ENCODE measurements around the gene CAPS.

The CAPS gene

DNA sequence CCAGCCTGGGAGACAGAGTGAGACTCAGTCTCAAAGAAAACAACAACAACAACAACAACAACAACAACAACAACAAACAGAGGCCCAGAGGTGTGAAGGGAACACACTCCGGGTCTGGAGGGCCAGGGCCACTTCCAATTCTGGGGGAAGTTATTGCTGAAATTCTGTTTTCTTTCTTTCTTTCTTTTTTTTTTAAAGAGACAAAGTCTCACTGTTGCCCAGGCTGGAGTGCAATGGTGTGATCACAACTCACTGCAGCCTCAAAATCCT, 3.5 kb upstream of the CAPS start:
- no peak for DNase-seq (ENCODE audit: low read depth)

DNA sequence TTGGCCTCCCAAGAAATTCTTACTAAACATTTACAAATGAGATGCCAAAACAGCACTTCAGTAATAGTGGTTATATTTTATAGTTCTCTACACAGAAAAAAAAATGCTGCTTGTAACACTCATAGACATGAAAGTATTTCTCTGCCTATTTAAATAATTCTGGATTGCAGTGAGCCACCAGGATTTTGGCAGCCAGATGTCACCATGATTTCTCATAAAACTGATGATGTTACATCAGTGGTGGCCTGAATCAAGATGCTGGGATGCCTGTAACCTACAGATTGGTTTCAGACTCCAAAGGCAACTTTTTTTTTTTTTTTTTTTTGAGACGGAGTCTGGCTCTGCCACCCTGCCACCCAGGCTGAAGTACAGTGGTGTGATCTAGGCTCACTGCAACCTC, 2.7 kb upstream of the CAPS start:
- no peak for DNase-seq (ENCODE audit: low read depth)

DNA sequence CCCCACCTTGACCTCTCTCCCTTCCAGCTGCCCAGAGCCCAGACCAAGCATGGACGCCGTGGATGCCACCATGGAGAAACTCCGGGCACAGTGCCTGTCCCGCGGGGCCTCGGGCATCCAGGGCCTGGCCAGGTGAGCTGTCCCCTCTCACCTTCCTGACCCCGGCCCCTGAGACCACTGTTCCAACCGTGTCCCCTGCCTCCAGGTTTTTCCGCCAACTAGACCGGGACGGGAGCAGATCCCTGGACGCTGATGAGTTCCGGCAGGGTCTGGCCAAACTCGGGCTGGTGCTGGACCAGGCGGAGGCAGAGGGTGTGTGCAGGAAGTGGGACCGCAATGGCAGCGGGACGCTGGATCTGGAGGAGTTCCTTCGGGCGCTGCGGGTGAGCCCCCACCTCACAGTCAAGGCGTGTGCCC, 312 bp downstream of the CAPS start:
- DNase-seq (ENCODE audit: low read depth), result no peak

DNA sequence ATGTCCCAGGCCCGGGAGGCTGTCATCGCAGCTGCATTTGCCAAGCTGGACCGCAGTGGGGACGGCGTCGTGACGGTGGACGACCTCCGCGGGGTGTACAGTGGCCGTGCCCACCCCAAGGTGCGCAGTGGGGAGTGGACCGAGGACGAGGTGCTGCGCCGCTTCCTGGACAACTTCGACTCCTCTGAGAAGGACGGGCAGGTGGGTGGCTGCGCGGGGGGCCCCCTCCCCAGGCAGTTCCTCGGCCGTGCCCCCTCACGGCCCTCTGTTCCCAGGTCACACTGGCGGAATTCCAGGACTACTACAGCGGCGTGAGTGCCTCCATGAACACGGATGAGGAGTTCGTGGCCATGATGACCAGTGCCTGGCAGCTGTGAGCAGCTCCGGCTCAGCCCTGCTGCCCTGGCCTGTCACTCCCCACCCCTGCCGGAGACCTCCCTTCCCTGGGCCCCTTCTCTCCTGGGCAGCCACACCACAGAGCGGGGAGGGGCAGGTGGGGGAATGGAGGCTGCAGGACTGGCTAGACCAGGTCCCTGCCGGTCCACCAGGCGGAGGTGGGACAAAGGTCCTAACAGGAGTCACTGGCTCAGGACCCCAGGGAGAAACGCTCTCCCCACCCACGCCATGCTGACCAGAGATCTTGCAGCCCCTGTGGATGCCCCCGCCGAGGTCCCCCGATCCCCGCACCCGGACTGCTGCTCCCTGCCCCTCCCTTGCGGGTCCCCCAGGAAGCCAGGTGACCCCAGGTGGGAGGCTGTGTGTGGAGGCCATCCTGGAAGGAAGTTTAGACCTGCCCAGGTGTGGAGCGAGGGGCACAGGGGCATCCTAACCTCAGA, 1.1 kb downstream of the CAPS start:
- no peak for DNase-seq (ENCODE audit: low read depth)

DNA sequence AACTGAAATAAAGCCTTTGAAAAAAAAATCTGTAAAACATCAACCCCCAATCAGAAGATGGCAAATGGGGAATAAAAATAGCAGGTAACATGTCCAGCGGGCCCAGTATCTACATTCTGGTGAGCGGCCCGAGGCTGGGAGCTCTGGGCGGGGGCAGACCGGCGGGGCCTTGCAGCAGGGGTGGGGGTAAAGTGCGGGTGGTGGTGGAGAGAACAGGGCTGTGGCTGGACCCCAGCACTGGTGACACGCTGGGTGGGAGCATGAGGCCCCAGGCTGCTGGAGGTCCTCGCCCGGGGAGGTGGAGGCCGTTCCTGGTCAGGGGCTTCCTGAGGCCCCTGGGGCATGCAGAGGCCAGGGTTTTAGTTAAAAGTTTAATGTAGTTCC, 1.7 kb downstream of the CAPS start:
- no peak for DNase-seq (ENCODE audit: low read depth)

DNA sequence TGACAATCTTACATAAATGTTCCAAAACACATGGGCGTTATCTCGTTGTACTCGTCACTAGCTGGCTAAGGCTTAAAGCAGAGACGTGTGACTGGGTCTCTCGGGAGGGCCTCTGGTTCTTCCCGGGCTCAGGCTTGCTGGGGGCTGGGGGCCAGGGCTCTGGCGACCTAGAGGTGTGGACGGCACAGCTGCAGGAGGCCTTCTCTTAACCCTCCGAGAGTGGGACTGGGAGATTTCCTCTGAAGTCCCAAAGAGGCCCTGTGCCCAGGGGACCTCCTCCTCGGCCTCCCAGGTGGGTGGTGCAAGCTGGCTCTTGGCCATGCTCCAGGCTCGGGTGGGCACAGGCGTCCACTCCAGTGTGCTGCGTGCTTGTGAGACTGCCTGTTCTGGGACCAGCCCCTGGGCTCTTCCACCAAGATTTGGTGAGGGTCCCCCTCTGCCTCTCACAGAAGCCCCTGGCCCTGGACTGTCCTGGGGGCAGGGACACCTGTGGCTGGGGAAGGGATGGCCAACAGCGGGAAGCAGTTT, 2.2 kb downstream of the CAPS start:
- no peak for DNase-seq (ENCODE audit: low read depth)

DNA sequence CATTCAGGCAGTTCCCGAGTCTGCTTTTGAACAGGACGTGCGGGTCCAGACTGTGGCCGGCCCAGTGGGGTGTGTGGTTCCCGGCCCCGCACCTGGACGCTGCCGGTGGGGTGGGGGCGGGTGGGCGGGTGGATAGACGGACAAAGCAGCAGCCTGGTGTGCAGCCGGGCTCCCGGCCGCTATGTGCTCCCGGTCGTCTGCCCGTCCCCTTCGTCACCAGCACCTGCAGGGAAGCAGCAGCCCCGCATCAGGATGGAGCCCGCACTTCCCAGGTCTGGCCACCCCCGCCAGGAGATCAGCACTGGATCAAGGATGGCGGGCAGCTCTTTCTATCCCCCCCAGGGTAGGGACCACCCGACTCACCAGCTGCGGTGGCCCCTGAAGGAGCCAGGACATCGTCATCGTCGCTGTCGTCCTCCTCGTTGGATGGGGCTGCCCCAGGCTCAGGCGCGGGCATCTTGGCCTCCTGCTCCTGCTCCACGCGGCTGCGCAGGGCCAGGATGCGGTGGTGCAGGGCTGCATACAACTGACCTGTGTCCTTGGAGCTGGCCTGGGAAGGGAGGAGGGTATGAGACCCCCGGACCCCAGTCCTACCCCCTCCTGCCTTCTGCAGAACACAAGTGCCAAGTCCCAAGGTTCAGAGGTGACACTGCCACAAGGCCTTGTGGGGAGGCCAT, 3.5 kb downstream of the CAPS start:
- DNase-seq (ENCODE audit: low read depth), result no peak

DNA sequence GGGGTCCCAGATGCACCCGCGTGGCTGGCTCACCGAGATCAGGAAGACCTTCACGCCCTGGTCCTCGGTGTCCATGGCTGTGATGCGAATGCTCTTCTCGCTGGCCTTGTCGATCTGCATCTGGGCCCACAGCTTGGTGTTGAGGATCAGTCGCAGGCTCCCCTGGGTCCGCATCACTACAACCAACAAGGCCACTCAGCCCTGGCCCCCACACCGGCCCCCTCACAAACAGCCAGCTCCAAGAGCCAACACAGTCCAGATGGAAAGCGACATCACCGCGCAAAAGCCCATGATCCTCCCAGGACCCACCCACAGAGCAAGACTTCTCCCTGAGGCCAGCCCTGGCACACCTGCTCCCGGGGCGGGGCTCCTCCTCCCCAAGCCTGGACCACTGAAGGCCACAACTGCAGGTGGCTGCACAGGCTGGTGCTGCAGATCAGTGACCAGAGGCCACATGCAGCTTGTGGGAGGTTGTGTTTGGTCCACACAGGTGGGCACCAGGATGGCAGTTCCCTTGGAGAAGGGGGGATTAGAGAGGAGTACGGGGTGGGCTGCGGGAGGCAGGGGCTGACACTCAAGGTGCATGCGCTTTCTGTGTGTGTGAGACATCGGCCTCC, 4.5 kb downstream of the CAPS start:
- no peak for DNase-seq (ENCODE audit: low read depth)

DNA sequence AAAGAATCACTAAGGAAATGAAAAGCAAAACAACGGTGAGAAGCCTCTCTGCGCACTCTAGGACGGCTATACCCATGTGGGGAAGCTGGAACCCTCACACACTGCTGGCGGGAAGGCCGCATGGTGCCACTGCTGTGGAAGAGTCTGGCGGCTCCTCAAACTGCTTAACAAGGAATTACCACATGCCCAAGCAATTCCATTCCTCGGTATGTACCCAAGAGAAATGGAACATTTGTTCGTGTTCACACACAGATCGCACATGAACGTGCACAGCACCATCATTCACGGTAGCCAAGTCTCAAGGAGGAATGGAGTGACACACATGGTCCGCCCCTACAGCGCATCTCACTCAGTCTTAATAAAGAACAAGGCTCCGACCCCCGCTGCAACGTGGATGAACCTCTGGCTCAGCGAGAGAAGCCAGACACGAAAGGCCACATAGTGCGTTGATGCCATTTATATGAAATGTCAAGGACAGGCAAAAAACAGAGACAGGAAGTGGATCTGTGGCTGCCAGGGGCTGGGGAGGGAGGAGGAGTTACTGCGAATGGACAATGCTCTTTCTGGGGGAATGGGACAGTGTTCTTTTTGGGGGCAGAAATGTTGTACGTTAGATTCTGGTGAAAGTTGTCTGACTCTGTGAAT, 7.6 kb downstream of the CAPS start:
- no peak for DNase-seq (ENCODE audit: low read depth)

DNA sequence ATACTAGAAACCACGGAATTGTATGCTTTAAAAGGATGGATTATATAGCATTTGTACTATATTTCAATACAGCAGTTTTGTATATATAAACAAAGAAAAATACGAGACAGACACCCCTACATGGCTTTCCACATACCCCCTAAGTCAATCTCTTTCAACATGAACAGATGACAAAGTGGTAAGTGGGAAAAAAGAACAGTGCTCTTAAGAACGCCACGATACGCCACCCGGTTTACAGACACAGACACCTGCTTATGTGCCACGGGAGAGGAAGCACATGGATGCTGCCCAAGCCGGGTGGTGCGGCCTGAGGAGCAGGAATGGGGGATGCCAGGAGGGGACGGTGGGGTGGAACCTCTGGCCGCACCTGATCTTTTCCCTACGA, 8.1 kb downstream of the CAPS start:
- no peak for DNase-seq (ENCODE audit: low read depth)

DNA sequence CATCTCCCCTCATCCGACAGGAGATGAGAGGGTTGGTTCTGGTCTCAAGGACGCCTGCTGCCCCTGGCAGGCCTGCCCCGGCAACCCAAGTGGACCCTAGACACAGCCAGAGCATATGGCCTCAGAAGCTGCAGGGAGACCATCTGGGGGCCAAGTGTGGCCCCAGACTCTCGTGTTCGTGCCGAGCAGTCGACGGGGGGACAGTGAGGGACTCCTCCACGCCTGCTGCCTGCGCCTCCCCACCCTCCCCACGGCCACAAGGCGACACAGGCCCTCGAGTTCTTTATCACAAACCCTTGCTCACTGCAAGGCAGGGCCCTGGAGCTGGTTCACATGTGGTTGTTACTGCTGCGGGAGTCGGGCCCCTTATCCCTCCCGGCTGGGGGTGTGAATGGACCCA, 9.3 kb downstream of the CAPS start:
- no peak for DNase-seq (ENCODE audit: low read depth)

DNA sequence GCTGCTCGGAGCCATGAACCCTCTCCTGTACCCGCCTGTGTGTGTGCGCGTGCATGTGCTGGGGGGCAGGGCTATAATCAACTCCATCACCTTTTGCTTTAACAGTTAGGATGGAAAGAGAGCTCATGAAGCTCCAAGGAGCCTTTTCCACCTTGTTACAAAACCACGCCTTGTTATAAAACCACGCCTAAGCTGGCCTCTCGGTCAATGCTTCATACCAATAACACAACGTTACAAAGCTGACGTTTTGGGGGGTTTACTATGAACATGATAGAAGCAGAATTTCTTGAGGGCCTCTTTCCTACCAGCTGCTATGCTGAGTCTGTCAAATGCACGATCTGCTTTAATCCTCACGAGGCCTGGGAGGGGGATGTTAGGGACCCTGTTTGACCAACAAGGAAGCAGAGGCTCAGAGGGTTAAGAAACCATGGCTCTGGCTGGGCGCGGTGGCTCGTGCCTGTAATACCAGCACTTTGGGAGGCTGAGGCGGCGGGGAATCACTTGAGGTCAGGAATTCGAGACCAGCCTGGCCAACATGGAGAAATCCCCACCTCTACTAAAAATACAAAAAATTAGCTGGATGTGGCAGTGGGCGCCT, 11.9 kb downstream of the CAPS start:
- DNase-seq (ENCODE audit: low read depth), result no peak

DNA sequence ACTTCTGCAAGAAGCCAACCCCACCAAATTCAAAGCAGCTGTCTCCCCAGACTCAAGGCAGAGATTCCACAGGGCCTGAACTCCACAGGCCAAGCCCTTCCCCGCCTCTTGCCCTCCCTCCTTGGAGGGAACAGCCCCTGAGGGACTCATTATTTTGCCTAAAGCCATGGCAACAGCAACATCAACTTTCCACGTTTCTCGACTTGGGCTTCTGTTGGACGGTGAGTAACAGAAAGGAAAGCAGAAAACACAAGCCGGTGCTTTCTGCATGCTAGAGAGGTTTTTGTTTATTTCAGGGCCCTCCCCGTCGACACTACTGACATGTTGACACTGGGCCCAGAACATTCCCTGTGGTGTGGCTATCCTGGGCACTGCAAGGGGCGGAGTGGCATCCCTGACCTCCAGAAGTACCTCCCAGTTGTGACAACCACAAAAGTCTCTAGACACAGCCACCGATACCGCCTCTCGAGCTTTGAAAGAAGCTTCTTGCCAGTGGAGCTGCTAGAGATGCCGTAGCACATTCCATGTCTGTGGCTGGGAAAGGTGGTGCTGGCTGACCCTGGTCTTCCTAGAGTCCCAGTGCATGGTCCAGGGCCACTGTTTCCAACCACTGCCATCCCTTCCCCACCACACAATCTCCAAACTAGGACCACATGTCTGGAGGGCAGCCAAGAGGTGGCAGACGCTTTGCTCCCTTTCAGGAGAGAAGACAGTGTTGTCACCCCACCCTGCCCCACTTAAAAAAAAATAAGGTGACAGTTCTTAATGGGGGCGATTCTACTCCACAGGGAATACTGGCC, 12.8 kb downstream of the CAPS start:
- no peak for DNase-seq (ENCODE audit: low read depth)

DNA sequence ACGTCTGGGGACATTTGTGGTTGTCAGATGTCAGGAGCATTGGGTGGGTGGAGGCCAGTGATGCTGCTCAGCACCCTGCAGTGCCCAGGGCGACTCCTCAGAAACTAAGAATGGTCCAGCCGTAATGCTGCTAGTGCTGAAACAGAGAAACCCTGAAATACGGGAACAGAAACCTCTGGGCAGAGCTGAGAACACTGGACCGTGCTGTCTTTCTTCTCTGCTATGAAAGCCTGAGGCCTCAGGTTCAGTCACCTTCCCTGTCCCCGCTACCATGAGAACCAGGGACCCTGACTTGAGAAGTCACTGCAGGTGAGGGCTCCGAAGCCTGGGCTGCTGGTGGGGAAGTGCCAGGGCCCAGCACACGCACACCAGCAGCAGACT, 13.4 kb downstream of the CAPS start:
- no peak for DNase-seq (ENCODE audit: low read depth)

DNA sequence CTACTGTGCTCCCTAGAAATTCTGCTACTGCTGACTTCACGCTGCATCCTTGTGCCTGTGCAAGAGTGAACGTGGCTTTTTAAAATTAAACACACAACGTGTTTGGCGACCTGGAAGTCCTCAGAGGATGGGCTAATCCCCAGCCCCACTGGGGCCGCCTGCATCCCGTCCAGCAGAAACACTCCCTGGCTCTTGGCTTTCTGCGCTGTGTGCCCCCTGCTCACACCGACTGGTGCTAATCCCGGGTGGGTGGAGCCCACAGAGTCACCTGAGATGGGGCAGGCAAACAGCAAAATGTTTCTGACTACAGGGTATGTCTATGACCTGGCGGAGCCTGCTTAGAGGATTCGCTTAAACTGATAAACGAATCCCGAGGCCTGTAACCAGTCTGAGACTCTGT, 15.1 kb downstream of the CAPS start:
- DNase-seq (ENCODE audit: low read depth), result no peak

DNA sequence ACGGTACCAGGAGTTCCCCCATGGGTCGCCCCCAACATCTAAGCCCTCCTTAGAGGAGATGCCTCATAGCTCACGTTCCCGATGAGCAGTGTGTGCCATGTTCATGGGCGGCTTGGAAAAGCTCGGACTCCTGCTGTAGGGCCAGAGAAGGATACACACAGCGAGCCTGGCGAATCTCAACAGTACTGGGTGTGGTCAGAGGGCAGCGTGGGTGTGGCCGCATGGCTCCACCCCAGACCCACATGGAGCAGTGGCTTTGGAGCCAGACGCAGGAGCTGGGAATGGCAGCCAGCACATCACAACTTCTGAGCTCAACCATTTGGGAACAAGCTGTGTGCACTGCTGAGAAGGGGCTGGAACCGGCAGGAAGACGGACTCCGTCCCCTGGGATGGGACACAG, 15.6 kb downstream of the CAPS start:
- no peak for DNase-seq (ENCODE audit: low read depth)

DNA sequence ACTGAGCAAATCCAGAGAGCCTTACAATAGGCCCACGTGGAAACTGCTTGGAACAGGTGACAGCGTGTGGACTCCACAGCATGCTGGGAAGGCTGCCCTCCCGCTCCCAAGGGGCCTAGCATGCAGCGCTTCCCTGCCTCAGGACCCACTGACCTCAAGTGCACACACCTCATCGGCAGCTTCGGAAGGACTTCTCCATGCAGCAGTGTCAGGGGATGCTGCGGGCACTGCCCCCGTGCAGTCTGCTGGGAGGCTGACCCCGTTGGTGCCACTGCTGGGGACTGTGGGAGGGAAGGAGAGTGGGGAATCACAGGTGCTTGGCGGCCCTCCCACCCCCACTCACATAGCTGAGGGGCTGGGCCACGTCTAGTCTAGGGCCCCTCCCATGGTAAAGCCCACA, 17.2 kb downstream of the CAPS start:
- no peak for DNase-seq (ENCODE audit: low read depth)

DNA sequence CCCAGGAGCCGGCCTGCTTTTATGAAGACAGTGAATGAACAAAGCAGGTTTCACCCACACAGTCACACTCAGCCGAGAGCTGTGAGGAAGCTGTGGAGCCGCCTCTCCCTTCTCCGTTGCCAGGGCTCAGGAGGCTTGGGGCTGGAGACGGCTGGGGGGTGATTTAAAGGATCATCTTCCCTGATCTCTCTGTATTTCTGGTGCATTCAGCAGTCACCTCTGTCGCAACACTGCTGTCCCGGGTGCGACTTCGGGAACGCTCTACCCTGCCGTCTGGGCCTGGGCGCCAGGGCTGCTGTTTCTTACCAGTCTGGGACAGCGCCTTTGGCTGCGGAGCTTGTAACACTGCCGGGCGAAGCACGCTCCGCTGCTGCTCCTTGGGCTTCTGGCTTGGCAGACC, 18.1 kb downstream of the CAPS start:
- no peak for DNase-seq (ENCODE audit: low read depth)

DNA sequence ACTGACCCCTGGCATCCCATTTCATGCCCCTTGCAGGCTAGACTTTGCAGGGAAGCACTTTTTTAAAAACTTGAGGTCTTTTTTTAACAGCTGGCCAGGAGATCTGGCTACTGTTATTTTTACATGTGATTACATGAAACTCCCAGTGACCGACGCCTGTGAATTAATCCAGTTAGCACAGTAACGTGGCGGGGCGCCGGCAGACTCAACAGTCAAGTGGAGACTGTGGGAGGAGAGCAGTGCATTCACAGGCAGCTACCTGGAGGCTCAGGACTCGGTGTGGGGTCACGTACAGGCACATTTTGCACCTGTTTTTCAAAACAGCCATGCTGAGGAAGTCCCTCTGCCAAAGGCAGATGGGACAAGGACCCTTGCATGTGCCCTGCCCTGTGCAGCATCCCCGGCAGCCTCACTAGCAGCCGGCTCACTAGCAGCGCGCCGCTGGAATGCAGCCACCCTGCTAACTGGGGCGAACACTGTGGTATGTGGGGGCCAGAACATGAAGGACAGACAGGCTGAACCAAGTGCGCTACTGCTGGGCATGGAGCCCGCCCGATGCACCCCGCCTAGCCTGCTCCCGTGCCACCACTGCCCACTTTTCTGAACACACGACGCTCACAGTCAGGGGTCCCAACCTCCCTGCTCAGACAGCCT, 18.7 kb downstream of the CAPS start:
- DNase-seq (ENCODE audit: low read depth), result no peak

DNA sequence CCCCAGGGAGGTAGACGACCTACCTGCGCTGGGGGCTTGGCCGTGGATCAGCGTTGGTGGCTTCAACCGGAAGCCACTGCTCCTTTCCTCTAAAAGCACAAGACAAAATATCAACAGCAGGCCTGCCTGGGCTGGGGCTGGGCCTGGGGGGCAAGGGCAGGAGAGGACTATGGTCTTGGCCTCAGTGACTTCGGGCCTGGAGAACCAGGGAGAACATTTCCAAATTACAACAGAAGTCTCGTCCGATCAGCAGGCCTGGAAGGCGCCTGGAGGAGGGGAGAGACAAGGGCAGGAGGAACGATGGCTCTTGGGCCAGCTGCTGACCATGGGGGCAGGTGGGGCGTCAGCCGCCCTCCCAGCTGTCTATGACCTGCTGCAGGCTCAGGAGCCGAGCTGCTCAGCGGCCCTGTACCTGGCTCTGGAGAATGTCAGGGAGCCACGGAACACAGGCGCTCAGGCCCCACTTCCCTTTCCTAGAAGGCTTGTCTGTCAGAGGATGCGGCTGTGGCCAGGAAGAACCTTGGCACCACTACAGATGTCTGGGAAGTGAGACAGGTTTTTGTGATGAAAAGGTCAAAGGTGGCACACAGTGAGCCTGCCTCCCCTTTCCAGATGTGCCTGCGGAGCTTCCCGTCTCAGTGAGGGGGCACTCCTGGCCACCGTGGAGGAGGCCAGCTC, 19.5 kb downstream of the CAPS start:
- DNase-seq (ENCODE audit: low read depth), result no peak

DNA sequence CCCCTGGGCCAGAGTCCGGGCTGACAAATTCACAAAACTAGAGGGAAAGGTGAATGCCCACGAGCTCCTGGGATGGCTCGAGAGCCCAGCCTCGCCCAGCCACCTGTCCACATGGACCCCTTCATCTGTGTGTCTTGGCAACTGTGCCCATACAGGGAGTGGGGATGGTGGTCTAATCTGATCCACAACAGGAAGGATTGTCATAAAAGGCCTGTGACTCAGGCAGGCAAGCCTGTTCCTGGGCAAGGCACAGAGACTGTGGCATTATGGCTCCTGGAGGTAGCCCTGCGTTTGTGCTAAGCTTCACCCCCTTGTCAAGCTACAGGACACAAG, 20.0 kb downstream of the CAPS start:
- DNase-seq (ENCODE audit: low read depth), result no peak

Data from activated gamma-delta T cell treated with anti-CD3 and anti-CD28 coated beads, Interleukin-2, amount 50 U/mL, for 16 hours (primary cell).